ENCODE results near the gene CCDC136.

CCDC136 gene

GRCh38 chr7:128794436-128794835 is 2.7 kb downstream of the CCDC136 start:
- H3K4me3 ChIP-seq (ENCODE audit: low read length), result no peak overlapping the region
- H3K36me3 ChIP-seq (ENCODE audit: insufficient read depth, low read depth, low read length), result peaks cover 37% of the 10 kb centered on the region
- H3K9ac ChIP-seq (ENCODE audit: low read depth, low read length), result peak overlapping the region; percentile 37; the same call in 1 of the 2 replicates
- no peak overlapping the region for H3K27ac ChIP-seq (ENCODE audit: low read length)
- peaks cover 16% of the 10 kb centered on the region; the same call in 1 of the 2 replicates for H3K27me3 ChIP-seq (ENCODE audit: insufficient read depth, low read length)
- H3K4me1 ChIP-seq (ENCODE audit: insufficient read depth, low read length), result peaks cover 15% of the 10 kb centered on the region
- H3K9me3 ChIP-seq (ENCODE audit: insufficient read depth, low read depth, low read length), result no peaks in the 10 kb centered on the region

GRCh38 chr7:128795129-128795528 is 3.4 kb downstream of the CCDC136 start:
- Histone ChIP-seq H3K36me3 (ENCODE audit: insufficient read depth, low read depth, low read length) (peaks cover 40% of the 10 kb centered on the region), H3K4me1 (ENCODE audit: insufficient read depth, low read length) (peaks cover 15% of the 10 kb centered on the region), H3K9ac (ENCODE audit: low read depth, low read length) (peak overlapping the region; percentile 37; the same call in 1 of the 2 replicates), H3K27ac (ENCODE audit: low read length) (no peak overlapping the region), H3K9me3 (ENCODE audit: insufficient read depth, low read depth, low read length) (no peaks in the 10 kb centered on the region), H3K4me3 (ENCODE audit: low read length) (no peak overlapping the region), H3K27me3 (ENCODE audit: insufficient read depth, low read length) (peaks cover 10% of the 10 kb centered on the region; the same call in 1 of the 2 replicates)

GRCh38 chr7:128796327-128796726 is 4.6 kb downstream of the CCDC136 start:
- H3K9ac ChIP-seq (ENCODE audit: low read depth, low read length), result no peak overlapping the region
- H3K4me3 ChIP-seq (ENCODE audit: low read length), result no peak overlapping the region
- H3K36me3 ChIP-seq (ENCODE audit: insufficient read depth, low read depth, low read length), result peaks cover 48% of the 10 kb centered on the region
- no peaks in the 10 kb centered on the region for H3K9me3 ChIP-seq (ENCODE audit: insufficient read depth, low read depth, low read length)
- H3K4me1 ChIP-seq (ENCODE audit: insufficient read depth, low read length), result peaks cover 15% of the 10 kb centered on the region
- H3K27ac ChIP-seq (ENCODE audit: low read length), result no peak overlapping the region
- 0 out of 2 replicates have a peak, but pooled peaks cover 6% of the 10 kb centered on the region for H3K27me3 ChIP-seq (ENCODE audit: insufficient read depth, low read length)

GRCh38 chr7:128799451-128799850 is 7.7 kb downstream of the CCDC136 start:
- H3K9me3 ChIP-seq (ENCODE audit: insufficient read depth, low read depth, low read length), result no peaks in the 10 kb centered on the region
- H3K27me3 ChIP-seq (ENCODE audit: insufficient read depth, low read length), result no peaks in the 10 kb centered on the region
- no peak overlapping the region for H3K9ac ChIP-seq (ENCODE audit: low read depth, low read length)
- no peak overlapping the region for H3K27ac ChIP-seq (ENCODE audit: low read length)
- peaks cover 5% of the 10 kb centered on the region; the same call in 1 of the 2 replicates for H3K4me1 ChIP-seq (ENCODE audit: insufficient read depth, low read length)
- H3K4me3 ChIP-seq (ENCODE audit: low read length), result no peak overlapping the region
- H3K36me3 ChIP-seq (ENCODE audit: insufficient read depth, low read depth, low read length), result peaks cover 69% of the 10 kb centered on the region

GRCh38 chr7:128800567-128800966 is 8.8 kb downstream of the CCDC136 start:
- Histone ChIP-seq H3K4me1 (ENCODE audit: insufficient read depth, low read length) (no peaks in the 10 kb centered on the region; the same call in 1 of the 2 replicates), H3K36me3 (ENCODE audit: insufficient read depth, low read depth, low read length) (peaks cover 69% of the 10 kb centered on the region), H3K9me3 (ENCODE audit: insufficient read depth, low read depth, low read length) (no peaks in the 10 kb centered on the region), H3K27me3 (ENCODE audit: insufficient read depth, low read length) (no peaks in the 10 kb centered on the region), H3K9ac (ENCODE audit: low read depth, low read length) (no peak overlapping the region), H3K4me3 (ENCODE audit: low read length) (no peak overlapping the region), H3K27ac (ENCODE audit: low read length) (no peak overlapping the region)

- Histone ChIP-seq H3K4me1 (ENCODE audit: insufficient read depth, low read length) (no peaks in the 10 kb centered on the region; the same call in 1 of the 2 replicates), H3K4me3 (ENCODE audit: low read length) (no peak overlapping the region), H3K9ac (ENCODE audit: low read depth, low read length) (no peak overlapping the region), H3K27ac (ENCODE audit: low read length) (no peak overlapping the region), H3K27me3 (ENCODE audit: insufficient read depth, low read length) (no peaks in the 10 kb centered on the region), H3K9me3 (ENCODE audit: insufficient read depth, low read depth, low read length) (no peaks in the 10 kb centered on the region), H3K36me3 (ENCODE audit: insufficient read depth, low read depth, low read length) (peaks cover 69% of the 10 kb centered on the region)
These were observed 9.2 kb downstream of the CCDC136 start for GRCh38 chr7:128801003-128801402.

GRCh38 chr7:128801667-128802418 is 10.1 kb downstream of the CCDC136 start:
- peaks cover 72% of the 10 kb centered on the region for H3K36me3 ChIP-seq (ENCODE audit: insufficient read depth, low read depth, low read length)
- no peaks in the 10 kb centered on the region; the same call in 1 of the 2 replicates for H3K4me1 ChIP-seq (ENCODE audit: insufficient read depth, low read length)
- no peak overlapping the region for H3K4me3 ChIP-seq (ENCODE audit: low read length)
- H3K27ac ChIP-seq (ENCODE audit: low read length), result no peak overlapping the region
- no peaks in the 10 kb centered on the region for H3K27me3 ChIP-seq (ENCODE audit: insufficient read depth, low read length)
- H3K9me3 ChIP-seq (ENCODE audit: insufficient read depth, low read depth, low read length), result no peaks in the 10 kb centered on the region
- H3K9ac ChIP-seq (ENCODE audit: low read depth, low read length), result no peak overlapping the region

- Histone ChIP-seq H3K27me3 (ENCODE audit: insufficient read depth, low read length) (no peaks in the 10 kb centered on the region), H3K4me1 (ENCODE audit: insufficient read depth, low read length) (no peaks in the 10 kb centered on the region), H3K4me3 (ENCODE audit: low read length) (no peak overlapping the region), H3K27ac (ENCODE audit: low read length) (no peak overlapping the region), H3K9me3 (ENCODE audit: insufficient read depth, low read depth, low read length) (no peaks in the 10 kb centered on the region), H3K36me3 (ENCODE audit: insufficient read depth, low read depth, low read length) (peaks cover 83% of the 10 kb centered on the region), H3K9ac (ENCODE audit: low read depth, low read length) (no peak overlapping the region)
These were observed 12.7 kb downstream of the CCDC136 start for GRCh38 chr7:128804484-128804883.

- Histone ChIP-seq H3K27me3 (ENCODE audit: insufficient read depth, low read length) (no peaks in the 10 kb centered on the region), H3K27ac (ENCODE audit: low read length) (no peak overlapping the region), H3K36me3 (ENCODE audit: insufficient read depth, low read depth, low read length) (peaks cover 88% of the 10 kb centered on the region), H3K4me3 (ENCODE audit: low read length) (no peak overlapping the region), H3K4me1 (ENCODE audit: insufficient read depth, low read length) (no peaks in the 10 kb centered on the region), H3K9me3 (ENCODE audit: insufficient read depth, low read depth, low read length) (no peaks in the 10 kb centered on the region), H3K9ac (ENCODE audit: low read depth, low read length) (no peak overlapping the region)
These were observed 13.5 kb downstream of the CCDC136 start for GRCh38 chr7:128805225-128805624.

GRCh38 chr7:128807191-128807590 is 15.4 kb downstream of the CCDC136 start:
- Histone ChIP-seq H3K4me3 (ENCODE audit: low read length) (no peak overlapping the region), H3K4me1 (ENCODE audit: insufficient read depth, low read length) (no peaks in the 10 kb centered on the region), H3K27ac (ENCODE audit: low read length) (no peak overlapping the region), H3K9ac (ENCODE audit: low read depth, low read length) (no peak overlapping the region), H3K36me3 (ENCODE audit: insufficient read depth, low read depth, low read length) (peaks cover 82% of the 10 kb centered on the region), H3K27me3 (ENCODE audit: insufficient read depth, low read length) (no peaks in the 10 kb centered on the region), H3K9me3 (ENCODE audit: insufficient read depth, low read depth, low read length) (no peaks in the 10 kb centered on the region)

- no peak overlapping the region for H3K9ac ChIP-seq (ENCODE audit: low read depth, low read length)
- H3K36me3 ChIP-seq (ENCODE audit: insufficient read depth, low read depth, low read length), result peaks cover 67% of the 10 kb centered on the region
- no peak overlapping the region for H3K27ac ChIP-seq (ENCODE audit: low read length)
These were observed 17.6 kb downstream of the CCDC136 start for GRCh38 chr7:128809363-128809762.

GRCh38 chr7:128810473-128810872 is 18.7 kb downstream of the CCDC136 start:
- peaks cover 65% of the 10 kb centered on the region for H3K36me3 ChIP-seq (ENCODE audit: insufficient read depth, low read depth, low read length)
- no peak overlapping the region for H3K9ac ChIP-seq (ENCODE audit: low read depth, low read length)
- 0 out of 2 replicates have a peak, but pooled peaks cover 3% of the 10 kb centered on the region for H3K4me1 ChIP-seq (ENCODE audit: insufficient read depth, low read length)
- H3K9me3 ChIP-seq (ENCODE audit: insufficient read depth, low read depth, low read length), result no peaks in the 10 kb centered on the region
- no peaks in the 10 kb centered on the region for H3K27me3 ChIP-seq (ENCODE audit: insufficient read depth, low read length)
- H3K4me3 ChIP-seq (ENCODE audit: low read length), result no peak overlapping the region
- no peak overlapping the region for H3K27ac ChIP-seq (ENCODE audit: low read length)

More at GRCh38 chr7:128809363-128809762, 17.6 kb downstream of the CCDC136 start:
- Histone ChIP-seq H3K4me1 (ENCODE audit: insufficient read depth, low read length) (0 out of 2 replicates have a peak, but pooled peaks cover 3% of the 10 kb centered on the region), H3K27me3 (ENCODE audit: insufficient read depth, low read length) (no peaks in the 10 kb centered on the region), H3K4me3 (ENCODE audit: low read length) (no peak overlapping the region), H3K9me3 (ENCODE audit: insufficient read depth, low read depth, low read length) (no peaks in the 10 kb centered on the region)
